Panc1 (cell line): Measurements from ENCODE around the gene ZNF629. TPM values are rescaled to one million over a fixed set of nuclear protein-coding genes. Genes with fewer than 3 reads are reported as not detected.
"Not testable (repeated sequence)": the region's sequence is repeated elsewhere in the genome, so short reads cannot be mapped to it uniquely, and the experiment has no call there.

Experiments
- ATAC-seq: fragments of 200-7000 bp; cut with Tn5 transposase; 2 replicates; pipeline ENCODE4 v1.9.1; 2020; ENCODE audit warnings: mild to moderate bottlenecking, moderate library complexity
- BruUV-seq: library from RNA; stranded (reverse); fragments of 400-500 nt; replicated peaks from 2 replicates; lab custom pipeline; 2021; lab: Mats Ljungman, UMichigan
- CTCF ChIA-PET: fragments of 300-600 bp; sonication (Branson Sonifier 250); formaldehyde crosslinking; loops from one replicate; lab custom pipeline; 2022; ENCODE audit warnings: antibody characterized with exemption; lab: Charles Lee
- POLR2A ChIA-PET: fragments of 300-600 bp; sonication (Branson Sonifier 250); formaldehyde crosslinking; loops from one replicate; lab custom pipeline; 2022; ENCODE audit warnings: antibody characterized with exemption; lab: Charles Lee
- DNase-seq: peaks from one replicate; pipeline ENCODE4 v3.0.0-alpha.2; 2010; ENCODE audit warnings: low read depth, low spot score
- H3K27ac ChIP-seq: 2 replicates; pipeline ENCODE4 v1.5.1; 2011; ENCODE audit warnings: mild to moderate bottlenecking, low read length, inconsistent platforms
- H3K27me3 ChIP-seq: fragments of 200-500 bp; sonication (Bioruptor generic); 2 replicates; pipeline ENCODE4 v1.6.0; 2014; ENCODE audit warnings: low read length, inconsistent platforms; ENCODE audit not compliant: control insufficient read depth, insufficient read depth
- H3K36me3 ChIP-seq: fragments of 200-500 bp; sonication (Bioruptor generic); 2 replicates; pipeline ENCODE4 v1.5.1; 2014; ENCODE audit warnings: inconsistent platforms, mild to moderate bottlenecking, low read length, moderate library complexity; ENCODE audit not compliant: control insufficient read depth, insufficient read depth
- H3K4me1 ChIP-seq: 2 replicates; pipeline ENCODE4 v1.5.1; 2011; ENCODE audit warnings: inconsistent platforms, mild to moderate bottlenecking, low read length, moderate library complexity; ENCODE audit not compliant: control insufficient read depth, insufficient read depth
- H3K4me3 ChIP-seq, 2 experiments: 2 replicates each; pipeline ENCODE4 v1.5.1; 2011 to 2012; ENCODE audit warnings: low read depth in 2 of 2, low read length in 2 of 2, mild to moderate bottlenecking in 2 of 2, inconsistent platforms in 1 of 2, moderate library complexity in 1 of 2
- H3K9me3 ChIP-seq: fragments of 200-500 bp; sonication (Bioruptor generic); 2 replicates; pipeline ENCODE4 v1.5.1; 2014; ENCODE audit warnings: low read depth, mild to moderate bottlenecking, inconsistent platforms, low read length, moderate library complexity; ENCODE audit not compliant: control insufficient read depth, insufficient read depth
- POLR2AphosphoS5 ChIP-seq: IDR thresholded peaks from 2 replicates; pipeline ENCODE4 v1.6.1; 2012; ENCODE audit warnings: mild to moderate bottlenecking, low read depth, low read length, moderate library complexity
- SIN3A ChIP-seq: IDR thresholded peaks from 2 replicates; pipeline ENCODE4 v1.6.1; 2012; ENCODE audit warnings: low read depth, mild to moderate bottlenecking, low read length, moderate library complexity, borderline replicate concordance; ENCODE audit not compliant: insufficient read depth
- TCF7L2 ChIP-seq: IDR thresholded peaks from 2 replicates; pipeline ENCODE4 v1.6.1; 2011; ENCODE audit warnings: mild to moderate bottlenecking, low read depth, low read length, inconsistent platforms
- in situ Hi-C: cut with HindIII; loops from 2 replicates; pipeline ENCODE4 v1.10.0; 2016; ENCODE audit warnings: low sequenced_read_pairs, low pct_unique_long_range_greater_than_20kb
- intact Hi-C: fragments of 100-400 bp; cut with micrococcal nuclease; formaldehyde crosslinking; loops from one replicate; pipeline ENCODE4 v1.10.0; 2022; ENCODE audit not compliant: unreplicated experiment
- total RNA-seq: library from RNA; stranded (reverse); gene quantifications from one replicate; pipeline ENCODE4 v1.2.1, GENCODE V29; 2021; ENCODE audit not compliant: unreplicated experiment
- TF ChIP-seq, protein P1 (sequence below): fragments of 450-650 bp; IDR thresholded peaks from 2 replicates; pipeline ENCODE4 v1.5.1; 2017; ENCODE audit warnings: mild to moderate bottlenecking
- TF ChIP-seq, protein P2 (sequence below), 2 experiments: IDR thresholded peaks; 2 replicates each; pipeline ENCODE4 v1.6.1; 2011 to 2012; ENCODE audit warnings: low read depth in 2 of 2, control low read depth in 1 of 2, low read length in 1 of 2, mild to moderate bottlenecking in 1 of 2, moderate library complexity in 1 of 2; ENCODE audit not compliant: insufficient read depth in 1 of 2

Gene ZNF629
- total RNA-seq, 1 experiment from 2014 or later = 19.2 TPM

DNA sequence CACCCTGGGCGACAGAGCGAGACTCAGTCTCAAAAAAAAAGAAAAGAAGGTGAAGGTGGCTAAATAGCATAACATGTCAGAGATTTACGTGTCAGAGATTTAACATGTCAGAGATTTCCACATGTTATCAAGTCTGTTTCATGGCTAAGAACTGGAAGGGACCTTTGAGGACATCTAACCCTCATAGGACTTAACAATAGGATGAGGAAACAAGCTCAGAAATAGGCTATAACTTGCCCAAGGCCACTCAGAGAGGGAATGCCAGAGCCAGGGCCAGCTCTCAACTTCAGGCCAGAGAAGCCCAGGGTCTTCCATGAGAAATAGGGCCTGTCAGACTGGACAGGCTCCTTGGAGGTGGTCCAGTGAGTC lies 26.8 kb upstream of the ZNF629 start:
- no peak for TF ChIP-seq SIN3A
- TF ChIP-seq TCF7L2 = no peak
- TF ChIP-seq, protein P1, sequence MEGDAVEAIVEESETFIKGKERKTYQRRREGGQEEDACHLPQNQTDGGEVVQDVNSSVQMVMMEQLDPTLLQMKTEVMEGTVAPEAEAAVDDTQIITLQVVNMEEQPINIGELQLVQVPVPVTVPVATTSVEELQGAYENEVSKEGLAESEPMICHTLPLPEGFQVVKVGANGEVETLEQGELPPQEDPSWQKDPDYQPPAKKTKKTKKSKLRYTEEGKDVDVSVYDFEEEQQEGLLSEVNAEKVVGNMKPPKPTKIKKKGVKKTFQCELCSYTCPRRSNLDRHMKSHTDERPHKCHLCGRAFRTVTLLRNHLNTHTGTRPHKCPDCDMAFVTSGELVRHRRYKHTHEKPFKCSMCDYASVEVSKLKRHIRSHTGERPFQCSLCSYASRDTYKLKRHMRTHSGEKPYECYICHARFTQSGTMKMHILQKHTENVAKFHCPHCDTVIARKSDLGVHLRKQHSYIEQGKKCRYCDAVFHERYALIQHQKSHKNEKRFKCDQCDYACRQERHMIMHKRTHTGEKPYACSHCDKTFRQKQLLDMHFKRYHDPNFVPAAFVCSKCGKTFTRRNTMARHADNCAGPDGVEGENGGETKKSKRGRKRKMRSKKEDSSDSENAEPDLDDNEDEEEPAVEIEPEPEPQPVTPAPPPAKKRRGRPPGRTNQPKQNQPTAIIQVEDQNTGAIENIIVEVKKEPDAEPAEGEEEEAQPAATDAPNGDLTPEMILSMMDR = no peak
- TF ChIP-seq, protein P2, sequence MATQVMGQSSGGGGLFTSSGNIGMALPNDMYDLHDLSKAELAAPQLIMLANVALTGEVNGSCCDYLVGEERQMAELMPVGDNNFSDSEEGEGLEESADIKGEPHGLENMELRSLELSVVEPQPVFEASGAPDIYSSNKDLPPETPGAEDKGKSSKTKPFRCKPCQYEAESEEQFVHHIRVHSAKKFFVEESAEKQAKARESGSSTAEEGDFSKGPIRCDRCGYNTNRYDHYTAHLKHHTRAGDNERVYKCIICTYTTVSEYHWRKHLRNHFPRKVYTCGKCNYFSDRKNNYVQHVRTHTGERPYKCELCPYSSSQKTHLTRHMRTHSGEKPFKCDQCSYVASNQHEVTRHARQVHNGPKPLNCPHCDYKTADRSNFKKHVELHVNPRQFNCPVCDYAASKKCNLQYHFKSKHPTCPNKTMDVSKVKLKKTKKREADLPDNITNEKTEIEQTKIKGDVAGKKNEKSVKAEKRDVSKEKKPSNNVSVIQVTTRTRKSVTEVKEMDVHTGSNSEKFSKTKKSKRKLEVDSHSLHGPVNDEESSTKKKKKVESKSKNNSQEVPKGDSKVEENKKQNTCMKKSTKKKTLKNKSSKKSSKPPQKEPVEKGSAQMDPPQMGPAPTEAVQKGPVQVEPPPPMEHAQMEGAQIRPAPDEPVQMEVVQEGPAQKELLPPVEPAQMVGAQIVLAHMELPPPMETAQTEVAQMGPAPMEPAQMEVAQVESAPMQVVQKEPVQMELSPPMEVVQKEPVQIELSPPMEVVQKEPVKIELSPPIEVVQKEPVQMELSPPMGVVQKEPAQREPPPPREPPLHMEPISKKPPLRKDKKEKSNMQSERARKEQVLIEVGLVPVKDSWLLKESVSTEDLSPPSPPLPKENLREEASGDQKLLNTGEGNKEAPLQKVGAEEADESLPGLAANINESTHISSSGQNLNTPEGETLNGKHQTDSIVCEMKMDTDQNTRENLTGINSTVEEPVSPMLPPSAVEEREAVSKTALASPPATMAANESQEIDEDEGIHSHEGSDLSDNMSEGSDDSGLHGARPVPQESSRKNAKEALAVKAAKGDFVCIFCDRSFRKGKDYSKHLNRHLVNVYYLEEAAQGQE (IDR thresholded peaks at IDR 0.05; ENCODE audit: insufficient read depth in 1 of 2, low read depth in 2 of 2, low read length in 1 of 2) = no peak
- TF ChIP-seq POLR2AphosphoS5 = no peak
- CTCF ChIA-PET = interaction anchor here (0.6 to 1.0 kb wide), 4 partner anchors 8 to 56 kb away, joined by 3 to 5 read pairs (median 3); no protein-coding TSS in a partner anchor
- H3K4me1 ChIP-seq = no peaks in the 10 kb centered on the region
- H3K27ac ChIP-seq = peak overlapping the region; percentile 89
- ATAC-seq (no peak), DNase-seq (no peak)
- POLR2A ChIA-PET = interaction anchor here (0.5 kb wide), 1 partner anchor 100 kb away, joined by 6 read pairs; no protein-coding TSS in a partner anchor
- BruUV-seq = no TSS peak
- intact Hi-C loops (no loop called here), in situ Hi-C loops (no loop called here)
- H3K36me3 ChIP-seq = no peaks in the 10 kb centered on the region
- H3K9me3 ChIP-seq = no peaks in the 10 kb centered on the region
- peak overlapping the region; percentile 49 to 65 for H3K4me3 ChIP-seq
- H3K27me3 ChIP-seq = no peaks in the 10 kb centered on the region

DNA sequence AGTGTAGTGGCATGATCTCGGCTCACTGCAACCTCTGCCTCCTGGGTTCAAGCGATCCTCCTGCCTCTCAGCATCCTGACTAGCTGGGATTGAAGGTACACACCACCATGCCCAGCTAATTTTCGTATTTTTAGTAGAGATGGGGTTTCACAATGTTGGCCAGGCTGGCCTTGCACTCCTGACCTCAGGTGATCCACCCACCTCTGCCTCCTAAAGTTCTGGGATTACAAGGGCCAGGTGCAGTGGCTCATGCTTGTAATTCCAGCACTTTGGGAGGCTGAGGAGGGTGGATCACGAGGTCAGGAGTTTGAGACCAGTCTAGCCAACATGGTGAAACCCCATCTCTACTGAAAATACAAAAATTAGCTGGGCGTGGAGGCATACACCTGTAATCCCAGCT lies 22.7 kb upstream of the ZNF629 start:
- CTCF ChIA-PET, ATAC-seq, in situ Hi-C loops, intact Hi-C loops, H3K4me3 ChIP-seq, DNase-seq, H3K27me3 ChIP-seq, H3K9me3 ChIP-seq, BruUV-seq, POLR2A ChIA-PET, H3K36me3 ChIP-seq, H3K27ac ChIP-seq, H3K4me1 ChIP-seq: not testable (repeated sequence)

DNA sequence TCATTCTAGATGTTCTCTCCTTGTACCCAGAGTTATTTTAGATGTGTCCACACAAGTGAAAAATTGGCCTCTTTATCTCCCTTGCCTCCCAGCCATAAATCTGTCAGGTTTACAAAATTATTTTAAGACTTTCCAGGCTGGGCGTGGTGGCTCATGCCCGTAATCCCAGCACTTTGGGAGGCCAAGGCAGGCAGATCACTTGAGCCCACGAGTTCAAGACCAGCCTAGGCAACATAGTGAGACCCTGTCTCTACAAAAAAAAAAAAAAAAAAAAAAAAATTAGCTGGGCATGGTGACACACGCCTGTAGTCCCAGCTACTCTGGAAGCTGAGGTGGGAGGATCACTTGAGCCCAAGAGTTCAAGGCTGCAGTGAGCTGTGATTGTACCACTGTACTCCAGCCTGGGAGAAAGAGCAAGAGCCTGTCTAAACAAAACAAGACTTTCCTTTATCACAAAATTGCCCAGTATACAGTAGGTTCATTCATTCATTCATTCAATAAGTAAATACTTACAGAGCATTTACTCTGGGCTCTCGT lies 22.0 kb upstream of the ZNF629 start:
- DNase-seq, H3K27ac ChIP-seq, ATAC-seq, H3K36me3 ChIP-seq, BruUV-seq, H3K4me3 ChIP-seq, POLR2A ChIA-PET, in situ Hi-C loops, H3K27me3 ChIP-seq, H3K9me3 ChIP-seq, H3K4me1 ChIP-seq, intact Hi-C loops: not testable (repeated sequence)
- CTCF ChIA-PET = interaction anchor here (0.6 kb wide), 1 partner anchor 25 kb away, joined by 3 read pairs; no protein-coding TSS in a partner anchor
